K562 (cell line): ENCODE measurements around the gene CFDP1. TPM values are rescaled to one million over a fixed set of nuclear protein-coding genes. Genes with fewer than 3 reads are reported as not detected.

Experiments
- ATF3 ChIP-seq, 2 experiments: fragments of 450-650 bp in 1 of 2; sonication (generic) in 1 of 2; formaldehyde crosslinking in 1 of 2; IDR thresholded peaks in 1 of 2; conservative IDR thresholded peaks in 1 of 2; 2 replicates each; pipeline versions ENCODE4 v1.6.1 to v1.8.1; 2016 to 2023; ENCODE audit warnings: mild to moderate bottlenecking in 2 of 2, moderate library complexity in 2 of 2, inconsistent platforms in 1 of 2, missing genetic modification reagents in 1 of 2
- C11orf30 ChIP-seq: fragments of 450-650 bp; IDR thresholded peaks from 2 replicates; pipeline ENCODE4 v1.6.1; 2016; ENCODE audit warnings: low read depth, mild to moderate bottlenecking
- CEBPG ChIP-seq, 3 experiments: fragments of 200-800 bp in 1 of 3; sonication (Bioruptor generic) in 1 of 3; sonication (generic) in 1 of 3; formaldehyde crosslinking in 1 of 3; IDR thresholded peaks in 2 of 3; conservative IDR thresholded peaks in 1 of 3; 2 replicates each; pipeline versions ENCODE4 v1.6.1 to v1.8.0; 2016 to 2022; ENCODE audit warnings: missing compliant biosample characterization in 2 of 3, missing genetic modification characterization in 2 of 3, mild to moderate bottlenecking in 1 of 3, missing genetic modification reagents in 1 of 3
- CREB3L1 ChIP-seq: fragments of 450-650 bp; IDR thresholded peaks from 2 replicates; pipeline ENCODE4 v1.6.1; 2014; ENCODE audit warnings: low read depth, mild to moderate bottlenecking, moderate library complexity, borderline replicate concordance
- E2F5 ChIP-seq: sonication (generic); formaldehyde crosslinking; IDR thresholded peaks from 2 replicates; pipeline ENCODE4 v1.8.0; 2022; ENCODE audit warnings: mild to moderate bottlenecking, missing genetic modification reagents
- E2F8 ChIP-seq: fragments of 450-650 bp; IDR thresholded peaks from 2 replicates; pipeline ENCODE4 v1.7.1; 2018; ENCODE audit warnings: mild to moderate bottlenecking, low read depth; ENCODE audit not compliant: partially characterized antibody
- EHMT2 ChIP-seq: fragments of 450-650 bp; IDR thresholded peaks from 2 replicates; pipeline ENCODE4 v1.6.1; 2018; ENCODE audit warnings: antibody characterized with exemption
- HMG20B ChIP-seq: fragments of 250-450 bp; sonication (Bioruptor Pico); IDR thresholded peaks from 2 replicates; pipeline ENCODE4 v1.5.0; 2021; ENCODE audit warnings: mild to moderate bottlenecking
- MAFF ChIP-seq: IDR thresholded peaks from 2 replicates; pipeline ENCODE4 v1.6.1; 2012; ENCODE audit warnings: low read length, improper control_type of control experiment
- RFX5 ChIP-seq: IDR thresholded peaks from 2 replicates; pipeline ENCODE4 v1.6.1; 2011; ENCODE audit warnings: low read depth, mild to moderate bottlenecking, improper control_type of control experiment, low read length
- SNIP1 ChIP-seq: fragments of 450-650 bp; IDR thresholded peaks from 2 replicates; pipeline ENCODE4 v1.7.1; 2017; ENCODE audit warnings: low read depth, mild to moderate bottlenecking
- YBX1 ChIP-seq: fragments of 450-650 bp; IDR thresholded peaks from 2 replicates; pipeline ENCODE4 v1.7.1; 2016; ENCODE audit warnings: mild to moderate bottlenecking
- ZKSCAN8 ChIP-seq: fragments of 200-800 bp; sonication (Bioruptor generic); IDR thresholded peaks from 2 replicates; pipeline ENCODE4 v1.6.1; 2016; ENCODE audit warnings: missing genetic modification characterization, missing compliant biosample characterization
- ZNF121 ChIP-seq: sonication (generic); formaldehyde crosslinking; conservative IDR thresholded peaks from 2 replicates; pipeline ENCODE4 v1.8.0; 2022; ENCODE audit warnings: missing genetic modification reagents
- ZNF398 ChIP-seq: fragments of 250-450 bp; sonication (Bioruptor Pico); IDR thresholded peaks from 2 replicates; pipeline ENCODE4 v1.8.0; 2021; ENCODE audit warnings: moderate library complexity, mild to moderate bottlenecking, inconsistent platforms
- ZNF561 ChIP-seq: fragments of 450-650 bp; formaldehyde crosslinking; conservative IDR thresholded peaks from 2 replicates; pipeline ENCODE4 v1.4.0; 2020; ENCODE audit warnings: mild to moderate bottlenecking, moderate library complexity
- ZNF717 ChIP-seq: fragments of 250-450 bp; sonication (Bioruptor Pico); IDR thresholded peaks from 2 replicates; pipeline ENCODE4 v1.5.0; 2021
- polyA plus RNA-seq, 8 experiments: library from polyadenylated mRNA; depleted of rRNA in 4 of 8; stranded (reverse) in 5 of 8; unstranded in 3 of 8; fragments of >200 nt; fragmentation: Nextera tagmentation in 2 of 8; fragmentation: Illumina TruSeq in 1 of 8; extraction: Ambion mirVana in 2 of 8; extraction: Trizol in 1 of 8; gene quantifications; 2 replicates each; pipeline versions ENCODE4 v1.2.1 to v1.2.3, GENCODE V29; 2011 to 2014; ENCODE audit warnings: inconsistent platforms in 1 of 8, missing spikeins in 1 of 8
- total RNA-seq, 7 experiments: library from RNA; depleted of rRNA in 6 of 7; stranded (reverse); fragments of >200 nt in 6 of 7; fragmentation: Illumina TruSeq in 2 of 7; extraction: Trizol in 2 of 7; gene quantifications; 2 replicates each; pipeline versions ENCODE4 v1.2.1 to v1.2.3, GENCODE V29; 2011 to 2021; ENCODE audit warnings: low replicate concordance in 1 of 7

CFDP1 gene
- total and polyA plus RNA-seq, 9 of the 15 experiments (the other 6 are each of a cell fraction or from before 2014, with no cell fraction given): 31.5 to 78.4 (median 61.7) TPM

GRCh38 chr16:75315539-75316306, 117.6 kb downstream of the CFDP1 start (continued):
- no peak for TF ChIP-seq RFX5
- TF ChIP-seq E2F8: no peak
- TF ChIP-seq SNIP1: no peak
- no peak for TF ChIP-seq ZKSCAN8
- no peak for TF ChIP-seq HMG20B (CRISPR knock-in tag)
- peak; percentile 53; the same call in 1 of the 2 replicates for TF ChIP-seq C11orf30
- no peak for TF ChIP-seq CREB3L1
- TF ChIP-seq MAFF: peak; percentile 24; the same call in 1 of the 2 replicates
- no peak for TF ChIP-seq ZNF398 (CRISPR knock-in tag)
- peak; percentile 22; the same call in 1 of the 2 replicates for TF ChIP-seq ATF3 (IDR thresholded peaks at IDR 0.05)
- TF ChIP-seq ATF3 (CRISPR knock-in tag; conservative IDR thresholded peaks at IDR 0.05): no peak
- TF ChIP-seq YBX1: no peak
- no peak for TF ChIP-seq ZNF717 (CRISPR knock-in tag)
- TF ChIP-seq CEBPG (CRISPR knock-in tag; IDR thresholded peaks at IDR 0.05): no peak
- TF ChIP-seq CEBPG (tag; conservative IDR thresholded peaks at IDR 0.05 in 1 of 2, IDR thresholded peaks at IDR 0.05 in 1 of 2): 0 out of 4 replicates have a peak, but pooled peaks of 1 of the 2 experiments have one; percentile 23
- TF ChIP-seq E2F5: no peak
- no peak for TF ChIP-seq EHMT2
- no peak for TF ChIP-seq ZNF561 (CRISPR knock-in tag)
- no peak for TF ChIP-seq ZNF121 (CRISPR knock-in tag)
